ENCODE data around the gene PTPRQ. TPM values are rescaled to one million over a fixed set of nuclear protein-coding genes. Genes with fewer than 3 reads are reported as not detected.

Gene PTPRQ
- polyA plus RNA-seq, 1 donor (not counting 4 experiments of a cell fraction or from before 2014, with no cell fraction given), result 0.01 TPM

DNA sequence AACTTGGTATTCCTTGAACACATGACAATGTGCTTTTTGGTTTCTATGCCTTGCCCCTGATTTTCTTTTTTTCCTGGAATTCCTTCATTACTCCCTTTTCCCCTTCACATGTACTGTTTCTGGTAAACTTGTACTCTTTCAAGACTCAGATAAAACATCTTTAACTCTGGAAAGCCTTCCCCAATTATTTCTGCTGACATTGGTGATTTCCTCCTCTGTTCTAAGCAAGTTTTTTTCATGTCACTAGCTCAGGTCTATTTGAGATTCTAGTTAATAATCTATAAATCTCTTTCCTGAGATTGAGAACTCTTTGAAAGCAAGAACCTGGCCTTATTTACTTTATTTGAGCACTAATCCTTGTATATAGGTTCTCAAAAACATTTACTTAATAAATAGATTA, 24.0 kb upstream of the PTPRQ start:
- dilution Hi-C loops (cut with MboI; ENCODE audit: extremely low pct_ligation_motif_present, low sequenced_read_pairs), result no loop called here
- H3K9me3 ChIP-seq (ENCODE audit: control insufficient read depth, low read depth, low read length), result no peaks in the 10 kb centered on the region
- DNase-seq (ENCODE audit: low read depth, low spot score) (no peak), FAIRE-seq (no peak)
- no peak overlapping the region for H2AFZ ChIP-seq (ENCODE audit: control insufficient read depth, low read length)
- no peaks in the 10 kb centered on the region for H3K4me1 ChIP-seq (ENCODE audit: control insufficient read depth, extremely low read depth, insufficient read depth, low read length)
- H3K9me1 ChIP-seq (ENCODE audit: control insufficient read depth, extremely low read depth, insufficient read depth, low read length), result no peaks in the 10 kb centered on the region
- H3K36me3 ChIP-seq (ENCODE audit: control insufficient read depth in 2 of 2, extremely low read depth in 1 of 2, insufficient read depth in 2 of 2, low read length in 2 of 2), result no peaks in the 10 kb centered on the region
- no peak overlapping the region for H3K4me3 ChIP-seq (ENCODE audit: control insufficient read depth in 2 of 3, extremely low read depth in 1 of 3, insufficient read depth in 2 of 3, low read depth in 1 of 3, low read length in 3 of 3)
- no peak overlapping the region for H3K9ac ChIP-seq (ENCODE audit: control insufficient read depth, extremely low read depth, insufficient read depth, low read length)
- TF ChIP-seq, protein P1, sequence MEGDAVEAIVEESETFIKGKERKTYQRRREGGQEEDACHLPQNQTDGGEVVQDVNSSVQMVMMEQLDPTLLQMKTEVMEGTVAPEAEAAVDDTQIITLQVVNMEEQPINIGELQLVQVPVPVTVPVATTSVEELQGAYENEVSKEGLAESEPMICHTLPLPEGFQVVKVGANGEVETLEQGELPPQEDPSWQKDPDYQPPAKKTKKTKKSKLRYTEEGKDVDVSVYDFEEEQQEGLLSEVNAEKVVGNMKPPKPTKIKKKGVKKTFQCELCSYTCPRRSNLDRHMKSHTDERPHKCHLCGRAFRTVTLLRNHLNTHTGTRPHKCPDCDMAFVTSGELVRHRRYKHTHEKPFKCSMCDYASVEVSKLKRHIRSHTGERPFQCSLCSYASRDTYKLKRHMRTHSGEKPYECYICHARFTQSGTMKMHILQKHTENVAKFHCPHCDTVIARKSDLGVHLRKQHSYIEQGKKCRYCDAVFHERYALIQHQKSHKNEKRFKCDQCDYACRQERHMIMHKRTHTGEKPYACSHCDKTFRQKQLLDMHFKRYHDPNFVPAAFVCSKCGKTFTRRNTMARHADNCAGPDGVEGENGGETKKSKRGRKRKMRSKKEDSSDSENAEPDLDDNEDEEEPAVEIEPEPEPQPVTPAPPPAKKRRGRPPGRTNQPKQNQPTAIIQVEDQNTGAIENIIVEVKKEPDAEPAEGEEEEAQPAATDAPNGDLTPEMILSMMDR (optimal IDR thresholded peaks at IDR 0.05 in 1 of 3, IDR thresholded peaks at IDR 0.05 in 1 of 3, conservative IDR thresholded peaks at IDR 0.05 in 1 of 3; ENCODE audit: extremely low read depth in 1 of 3, insufficient read depth in 2 of 3, low read length in 3 of 3), result no peak
- TF ChIP-seq EZH2 (IDR thresholded peaks at IDR 0.05; ENCODE audit: low read length), result no peak
- H4K20me1 ChIP-seq (ENCODE audit: control insufficient read depth, extremely low read depth, insufficient read depth, low read length), result no peaks in the 10 kb centered on the region
- no peak overlapping the region for H3K4me2 ChIP-seq (ENCODE audit: control insufficient read depth, extremely low read depth, insufficient read depth, low read depth, low read length)
- no peaks in the 10 kb centered on the region for H3K27me3 ChIP-seq (ENCODE audit: control insufficient read depth, extremely low read depth, insufficient read depth, low read length)
- H3K27ac ChIP-seq (ENCODE audit: control insufficient read depth, insufficient read depth, low read length), result no peak overlapping the region
- no peaks in the 10 kb centered on the region for H3K79me2 ChIP-seq (ENCODE audit: control insufficient read depth, insufficient read depth, low read length)

DNA sequence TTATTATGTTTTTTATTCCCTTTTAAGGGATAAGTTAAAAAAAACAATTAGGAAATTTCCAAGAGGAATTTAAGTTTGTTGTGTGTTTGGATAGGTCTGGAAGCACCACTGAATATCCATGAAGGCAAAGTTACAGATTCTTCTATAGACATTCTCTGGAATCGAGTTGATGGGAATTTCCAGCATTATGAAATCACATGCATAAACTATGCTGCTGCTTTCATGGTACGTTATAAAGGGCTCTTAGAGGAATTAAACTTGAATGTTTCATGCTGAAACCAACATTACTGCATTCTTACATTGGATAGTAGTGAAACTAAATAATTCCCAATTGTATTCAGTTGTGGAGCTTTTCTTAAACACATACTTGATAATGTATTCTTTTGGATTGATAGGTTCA, 21.5 kb upstream of the PTPRQ start:
- FAIRE-seq (no peak), DNase-seq (ENCODE audit: low read depth, low spot score) (no peak)
- Histone ChIP-seq H3K36me3 (ENCODE audit: control insufficient read depth in 2 of 2, extremely low read depth in 1 of 2, insufficient read depth in 2 of 2, low read length in 2 of 2) (no peaks in the 10 kb centered on the region), H4K20me1 (ENCODE audit: control insufficient read depth, extremely low read depth, insufficient read depth, low read length) (no peaks in the 10 kb centered on the region), H3K27ac (ENCODE audit: control insufficient read depth, insufficient read depth, low read length) (no peak overlapping the region), H3K9ac (ENCODE audit: control insufficient read depth, extremely low read depth, insufficient read depth, low read length) (no peak overlapping the region), H3K4me3 (ENCODE audit: control insufficient read depth in 2 of 3, extremely low read depth in 1 of 3, insufficient read depth in 2 of 3, low read depth in 1 of 3, low read length in 3 of 3) (no peak overlapping the region), H3K79me2 (ENCODE audit: control insufficient read depth, insufficient read depth, low read length) (no peaks in the 10 kb centered on the region), H2AFZ (ENCODE audit: control insufficient read depth, low read length) (no peak overlapping the region), H3K4me2 (ENCODE audit: control insufficient read depth, extremely low read depth, insufficient read depth, low read depth, low read length) (no peak overlapping the region), H3K9me3 (ENCODE audit: control insufficient read depth, low read depth, low read length) (no peaks in the 10 kb centered on the region), H3K4me1 (ENCODE audit: control insufficient read depth, extremely low read depth, insufficient read depth, low read length) (no peaks in the 10 kb centered on the region), H3K27me3 (ENCODE audit: control insufficient read depth, extremely low read depth, insufficient read depth, low read length) (no peaks in the 10 kb centered on the region), H3K9me1 (ENCODE audit: control insufficient read depth, extremely low read depth, insufficient read depth, low read length) (no peaks in the 10 kb centered on the region)
- dilution Hi-C loops (cut with MboI; ENCODE audit: extremely low pct_ligation_motif_present, low sequenced_read_pairs), result no loop called here
- TF ChIP-seq, protein P1 (optimal IDR thresholded peaks at IDR 0.05 in 1 of 3, IDR thresholded peaks at IDR 0.05 in 1 of 3, conservative IDR thresholded peaks at IDR 0.05 in 1 of 3; ENCODE audit: extremely low read depth in 1 of 3, insufficient read depth in 2 of 3, low read length in 3 of 3), result no peak
- no peak for TF ChIP-seq EZH2 (IDR thresholded peaks at IDR 0.05; ENCODE audit: low read length)

Measured in keratinocyte (primary cell).